Psoas muscle (tissue), 8 donors: Measurements from ENCODE around the gene OR5J2. TPM values are rescaled to one million over a fixed set of nuclear protein-coding genes. Genes with fewer than 3 reads are reported as not detected.
"Not testable (repeated sequence)": the region's sequence is repeated elsewhere in the genome, so short reads cannot be mapped to it uniquely, and the experiment has no call there.

ENCODE experiments used
- ATAC-seq, 4 donors: fragments of 200-7000 bp; cut with Tn5 transposase; one replicate each; pipeline ENCODE4 v1.9.1; 2020; ENCODE audit warnings: moderate library complexity in 3 of 4, mild to moderate bottlenecking in 2 of 4
- DNase-seq, 2 donors: peaks; one replicate each; pipeline ENCODE4 v3.0.0-alpha.2; 2020
- H3K27ac ChIP-seq: fragments of 200-600 bp; one replicate; pipeline ENCODE4 v1.8.0; 2022
- H3K27me3 ChIP-seq, 3 donors: fragments of 200-600 bp in 1 of 3; one replicate each; pipeline versions ENCODE4 v1.6.1 to v1.8.0; 2013 to 2022; ENCODE audit warnings: low read length in 2 of 3, mild to moderate bottlenecking in 2 of 3, moderate library complexity in 1 of 3; ENCODE audit not compliant: insufficient read depth in 3 of 3
- H3K36me3 ChIP-seq, 2 donors: fragments of 200-600 bp in 1 of 2; one replicate each; pipeline versions ENCODE4 v1.6.1 to v1.8.0; 2013 to 2022; ENCODE audit warnings: low read depth in 1 of 2, mild to moderate bottlenecking in 1 of 2, moderate library complexity in 1 of 2; ENCODE audit not compliant: insufficient read depth in 1 of 2
- H3K4me1 ChIP-seq: fragments of 200-600 bp; one replicate; pipeline ENCODE4 v1.8.0; 2022
- H3K4me3 ChIP-seq: fragments of 200-600 bp; one replicate; pipeline ENCODE4 v1.8.0; 2022; ENCODE audit warnings: mild to moderate bottlenecking
- H3K9me3 ChIP-seq: fragments of 200-600 bp; one replicate; pipeline ENCODE4 v1.8.0; 2022
- WGBS, 3 donors: extraction: QIAGEN DNeasy Blood & Tissue Kit; methylation state at CpG; one replicate each; pipeline versions ENCODE4 v1.1.6 to v1.1.7; 2013; 5-methylcytosine and 5-hydroxymethylcytosine counted together
- intact Hi-C, 2 donors: fragments of 100-400 bp; cut with DNase I; formaldehyde crosslinking; loops; one replicate each; pipeline versions ENCODE4 v1.11.0 to v1.14.2; 2022
- polyA plus RNA-seq, 3 donors: library from polyadenylated mRNA; stranded (reverse); fragments of 200-250 nt; gene quantifications; one replicate each; pipeline ENCODE4 v1.2.3, GENCODE V29; 2013
- total RNA-seq, 4 donors: library from RNA; stranded (reverse); fragmentation: NEBNext Ultra II Directional in 2 of 4; extraction: Animal tissue kit (Norgen Biotek cat#: 25700) in 2 of 4; gene quantifications; one replicate each; pipeline versions ENCODE4 v1.2.1 to v1.2.4, GENCODE V29; 2021 to 2023
- TF ChIP-seq, protein P1 (sequence below): fragments of 200-600 bp; IDR thresholded peaks from one replicate; pipeline ENCODE4 v1.8.0; 2022; ENCODE audit warnings: antibody characterized with exemption
- donor health status: healthy with polysubstance abuse.
- donor health status: DM: no; HTN: no; CAD: no; lungs with moderate emphysema.
- donor health status: Bipolar disorder and iron deficiency.
- donor health status: healthy.
- donor health status: DM: yes; HTN: yes; CAD: no.
- donor health status: DM: no; HTN: no; CAD: no.
- donor health status: DM: no; HTN: no; CAD: no.
- donor health status: DM: yes; HTN: yes; CAD: no.

Gene OR5J2
- total and polyA plus RNA-seq, 7 donors = not detected

DNA sequence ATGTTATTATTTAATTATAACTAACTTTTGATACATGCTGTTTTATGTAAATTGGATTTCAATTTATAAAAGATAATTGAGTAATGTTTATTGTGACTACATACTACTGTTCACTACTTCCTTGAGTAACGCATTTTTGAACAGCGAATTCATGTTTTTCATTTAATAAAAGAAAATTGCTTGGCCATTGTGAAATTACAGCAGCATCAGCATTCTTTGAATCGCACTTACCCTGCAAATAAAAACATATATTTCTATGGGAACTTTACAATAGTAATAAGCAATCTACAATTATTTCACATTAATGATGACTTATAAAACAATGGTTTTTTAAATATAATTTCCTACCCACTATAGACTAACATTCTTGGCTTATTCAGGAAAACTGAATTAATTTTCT, 20.3 kb downstream of the OR5J2 start:
- 75 to 83% (median 78%) methylated on average over 3 of the region's 3 CpGs for WGBS, 3 donors

DNA sequence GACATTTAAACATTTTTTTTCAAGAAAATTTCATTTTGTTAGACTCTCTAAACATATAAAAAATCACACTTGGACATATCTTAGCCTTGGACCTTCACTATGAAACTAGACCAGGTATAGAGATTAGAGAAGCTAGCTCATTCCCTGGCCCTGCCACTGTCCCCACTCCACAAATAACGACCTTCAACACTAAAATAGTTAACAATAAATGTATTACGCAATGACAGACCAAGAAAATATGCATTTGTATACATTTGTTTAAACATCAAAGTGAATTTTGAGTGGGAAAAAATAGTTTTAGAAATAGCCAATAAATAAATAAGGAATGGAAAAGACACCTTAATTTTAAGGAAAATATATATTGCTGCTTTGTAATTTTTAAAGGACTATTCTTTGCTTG, 20.9 kb downstream of the OR5J2 start:
- DNase-seq (no peak), ATAC-seq (no peak)
- TF ChIP-seq, protein P1, sequence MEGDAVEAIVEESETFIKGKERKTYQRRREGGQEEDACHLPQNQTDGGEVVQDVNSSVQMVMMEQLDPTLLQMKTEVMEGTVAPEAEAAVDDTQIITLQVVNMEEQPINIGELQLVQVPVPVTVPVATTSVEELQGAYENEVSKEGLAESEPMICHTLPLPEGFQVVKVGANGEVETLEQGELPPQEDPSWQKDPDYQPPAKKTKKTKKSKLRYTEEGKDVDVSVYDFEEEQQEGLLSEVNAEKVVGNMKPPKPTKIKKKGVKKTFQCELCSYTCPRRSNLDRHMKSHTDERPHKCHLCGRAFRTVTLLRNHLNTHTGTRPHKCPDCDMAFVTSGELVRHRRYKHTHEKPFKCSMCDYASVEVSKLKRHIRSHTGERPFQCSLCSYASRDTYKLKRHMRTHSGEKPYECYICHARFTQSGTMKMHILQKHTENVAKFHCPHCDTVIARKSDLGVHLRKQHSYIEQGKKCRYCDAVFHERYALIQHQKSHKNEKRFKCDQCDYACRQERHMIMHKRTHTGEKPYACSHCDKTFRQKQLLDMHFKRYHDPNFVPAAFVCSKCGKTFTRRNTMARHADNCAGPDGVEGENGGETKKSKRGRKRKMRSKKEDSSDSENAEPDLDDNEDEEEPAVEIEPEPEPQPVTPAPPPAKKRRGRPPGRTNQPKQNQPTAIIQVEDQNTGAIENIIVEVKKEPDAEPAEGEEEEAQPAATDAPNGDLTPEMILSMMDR = no peak
- Histone ChIP-seq H3K9me3 (no peaks in the 10 kb centered on the region), H3K4me3 (no peak overlapping the region), H3K4me1 (no peaks in the 10 kb centered on the region), H3K27me3 (no peaks in the 10 kb centered on the region), H3K36me3 (no peaks in the 10 kb centered on the region), H3K27ac (no peak overlapping the region)
- WGBS, 3 donors = 53 to 54% (median 54%) methylated on average over 2 of the region's 2 CpGs
- intact Hi-C loops = no loop called here

More for the DNA sequence above, 20.3 kb downstream of the OR5J2 start:
- Histone ChIP-seq H3K27me3 (no peaks in the 10 kb centered on the region), H3K4me3 (no peak overlapping the region), H3K36me3 (no peaks in the 10 kb centered on the region), H3K9me3 (no peaks in the 10 kb centered on the region), H3K27ac (no peak overlapping the region), H3K4me1 (no peaks in the 10 kb centered on the region)
- intact Hi-C loops = no loop called here
- ATAC-seq = no peak
- TF ChIP-seq, protein P1 = no peak
- no peak for DNase-seq

DNA sequence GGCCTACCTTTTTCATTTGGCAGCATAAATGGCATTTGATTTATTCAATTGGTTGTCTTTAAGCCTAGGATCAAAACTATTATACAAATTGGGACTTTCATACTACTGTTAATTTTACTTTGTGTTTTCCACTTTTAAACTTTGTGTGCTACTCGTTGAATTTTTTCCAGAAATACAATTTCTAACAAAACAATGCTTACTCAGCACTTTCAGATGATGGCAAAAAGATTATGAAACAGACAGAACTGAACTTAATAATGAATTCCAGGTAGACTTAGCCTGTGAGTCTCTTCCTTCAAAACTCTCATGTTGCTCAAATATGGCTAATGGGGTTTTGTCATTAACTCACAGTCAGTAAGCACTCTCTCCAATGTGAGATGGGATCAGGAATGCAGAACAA, 31.4 kb downstream of the OR5J2 start:
- Histone ChIP-seq H3K27me3 (no peaks in the 10 kb centered on the region), H3K4me3 (no peak overlapping the region), H3K36me3 (no peaks in the 10 kb centered on the region), H3K27ac (no peak overlapping the region), H3K4me1 (no peaks in the 10 kb centered on the region), H3K9me3 (no peaks in the 10 kb centered on the region)
- TF ChIP-seq, protein P1 = no peak
- ATAC-seq = no peak
- 37 to 39% (median 38%) methylated on average over 1 of the region's 1 CpG for WGBS, 3 donors
- intact Hi-C loops = no loop called here
- no peak for DNase-seq

DNA sequence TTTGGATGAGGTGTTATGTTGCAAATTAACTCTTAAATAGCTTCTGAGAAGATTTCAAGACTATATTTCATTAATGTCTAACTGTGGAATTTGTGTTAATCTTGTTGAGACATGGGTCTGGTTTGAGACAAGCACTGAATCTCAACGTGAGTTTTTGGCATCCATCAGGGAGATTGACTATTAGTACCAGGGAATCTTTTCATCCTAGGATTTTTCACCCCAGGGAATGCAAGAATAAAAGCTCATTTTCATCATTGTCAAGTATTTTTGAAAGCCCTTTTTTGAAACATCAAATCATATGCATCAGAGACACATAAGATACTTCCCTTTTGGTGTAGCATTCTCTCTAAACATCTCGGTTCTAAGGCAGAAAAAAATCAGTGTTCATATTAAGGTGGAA, 38.1 kb downstream of the OR5J2 start:
- no peaks in the 10 kb centered on the region for H3K4me1 ChIP-seq
- H3K36me3 ChIP-seq = no peaks in the 10 kb centered on the region
- no peak overlapping the region for H3K27ac ChIP-seq
- no peaks in the 10 kb centered on the region for H3K27me3 ChIP-seq
- H3K4me3 ChIP-seq = no peak overlapping the region
- DNase-seq (no peak), ATAC-seq (no peak)
- no peaks in the 10 kb centered on the region for H3K9me3 ChIP-seq
- WGBS, 3 donors = 64 to 79% (median 75%) methylated on average over 2 of the region's 2 CpGs
- TF ChIP-seq, protein P1 = no peak
- intact Hi-C loops = no loop called here

DNA sequence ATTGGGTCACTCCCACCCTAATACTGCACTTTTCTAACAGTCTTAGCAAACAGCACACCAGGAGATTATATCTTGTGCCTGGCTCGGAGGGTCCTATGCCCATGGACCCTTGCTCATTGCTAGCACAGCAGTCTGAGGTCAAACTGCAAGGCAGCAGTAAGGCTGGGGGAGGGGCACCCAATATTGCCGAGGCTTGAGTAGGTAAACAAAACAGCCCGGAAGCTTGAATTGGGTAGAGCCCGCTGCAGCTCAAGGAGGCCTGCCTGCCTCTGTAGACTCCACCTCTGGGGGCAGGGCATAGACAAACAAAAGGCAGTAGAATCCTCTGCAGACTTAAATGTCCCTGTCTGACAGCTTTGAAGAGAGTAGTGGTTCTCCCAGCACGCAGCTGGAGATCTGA, 43.3 kb downstream of the OR5J2 start:
- H3K9me3 ChIP-seq, ATAC-seq, H3K4me3 ChIP-seq, H3K27ac ChIP-seq, H3K4me1 ChIP-seq, H3K36me3 ChIP-seq, intact Hi-C loops, H3K27me3 ChIP-seq, DNase-seq: not testable (repeated sequence)
- WGBS, 3 donors = 81 to 83% (median 82%) methylated on average over 5 of the region's 5 CpGs

Other genes with a start within 250 kb of the OR5J2 start
- gene OR5I1, start 240.2 kb upstream of the OR5J2 start, total RNA-seq = not detected
- not detected for gene OR5I1, start 240.2 kb upstream of the OR5J2 start, polyA plus RNA-seq
- not detected for gene OR10AG1, start 206.7 kb upstream of the OR5J2 start, total RNA-seq
- not detected for gene OR10AG1, start 206.7 kb upstream of the OR5J2 start, polyA plus RNA-seq
- gene OR5F1, start 182.0 kb upstream of the OR5J2 start, total RNA-seq = not detected
- gene OR5F1, start 182.0 kb upstream of the OR5J2 start, polyA plus RNA-seq = not detected
- not detected for gene OR5AS1, start 149.0 kb upstream of the OR5J2 start, total RNA-seq
- gene OR5AS1, start 149.0 kb upstream of the OR5J2 start, polyA plus RNA-seq = under 1 TPM in 1 of 3 donors, not detected in 2; 0.01 TPM
- gene OR8I2, start 83.3 kb upstream of the OR5J2 start, total RNA-seq = not detected
- gene OR8I2, start 83.3 kb upstream of the OR5J2 start, polyA plus RNA-seq = not detected
- gene OR8H2, start 72.9 kb upstream of the OR5J2 start, total RNA-seq = not detected
- not detected for gene OR8H2, start 72.9 kb upstream of the OR5J2 start, polyA plus RNA-seq
- not detected for gene OR8H3, start 54.2 kb upstream of the OR5J2 start, total RNA-seq
- not detected for gene OR8H3, start 54.2 kb upstream of the OR5J2 start, polyA plus RNA-seq
- gene OR8J3, start 36.4 kb upstream of the OR5J2 start, total RNA-seq = not detected
- gene OR8J3, start 36.4 kb upstream of the OR5J2 start, polyA plus RNA-seq = not detected
- gene OR8K5, start 16.3 kb upstream of the OR5J2 start, total RNA-seq = not detected
- not detected for gene OR8K5, start 16.3 kb upstream of the OR5J2 start, polyA plus RNA-seq
- not detected for gene OR5T2, start 57.6 kb downstream of the OR5J2 start, total RNA-seq
- gene OR5T2, start 57.6 kb downstream of the OR5J2 start, polyA plus RNA-seq = not detected
- gene OR5T3, start 75.6 kb downstream of the OR5J2 start, total RNA-seq = not detected
- gene OR5T3, start 75.6 kb downstream of the OR5J2 start, polyA plus RNA-seq = not detected
- gene OR5T1, start 97.5 kb downstream of the OR5J2 start, total RNA-seq = not detected
- not detected for gene OR5T1, start 97.5 kb downstream of the OR5J2 start, polyA plus RNA-seq
- not detected for gene OR8H1, start 115.6 kb downstream of the OR5J2 start, total RNA-seq
- not detected for gene OR8H1, start 115.6 kb downstream of the OR5J2 start, polyA plus RNA-seq
- not detected for gene OR8K3, start 138.5 kb downstream of the OR5J2 start, total RNA-seq
- not detected for gene OR8K3, start 138.5 kb downstream of the OR5J2 start, polyA plus RNA-seq
- not detected for gene OR8K1, start 169.4 kb downstream of the OR5J2 start, total RNA-seq
- gene OR8K1, start 169.4 kb downstream of the OR5J2 start, polyA plus RNA-seq = not detected
- not detected for gene OR8J1, start 177.7 kb downstream of the OR5J2 start, total RNA-seq
- not detected for gene OR8J1, start 177.7 kb downstream of the OR5J2 start, polyA plus RNA-seq
- not detected for gene OR8U1, start 199.0 kb downstream of the OR5J2 start, total RNA-seq
- not detected for gene OR8U1, start 199.0 kb downstream of the OR5J2 start, polyA plus RNA-seq
- not detected for gene OR5AL1, start 236.1 kb downstream of the OR5J2 start, total RNA-seq
- gene OR5AL1, start 236.1 kb downstream of the OR5J2 start, polyA plus RNA-seq = not detected